H1 (cell line): ENCODE measurements around the gene TNRC6A. TPM values are rescaled to one million over a fixed set of nuclear protein-coding genes. Genes with fewer than 3 reads are reported as not detected.

Experiments
- CTCF ChIA-PET: fragments of 300-600 bp; sonication (Branson Sonifier 250); formaldehyde crosslinking; loops from one replicate; lab custom pipeline; 2021; ENCODE audit not compliant: partially characterized antibody; lab: Charles Lee
- POLR2A ChIA-PET: fragments of 300-600 bp; sonication (Branson Sonifier 250); formaldehyde crosslinking; loops from one replicate; lab custom pipeline; 2021; ENCODE audit warnings: inconsistent platforms; ENCODE audit not compliant: partially characterized antibody; lab: Charles Lee
- DNase-seq, 2 experiments: peaks; one replicate each; pipeline versions ENCODE4 v3.0.0 to v3.0.0-alpha.2; 2010 to 2022; ENCODE audit warnings: low spot score in 2 of 2, low read depth in 1 of 2, mixed read lengths in 1 of 2
- FAIRE-seq: peaks from 2 replicates; lab custom pipeline; 2011; peaks lifted over from hg19 to GRCh38; lab: Jason Lieb, UNC
- H2AFZ ChIP-seq: 2 replicates; pipeline ENCODE4 v1.8.1; 2012; ENCODE audit warnings: low read length, inconsistent platforms
- H2AK5ac ChIP-seq: 2 replicates; pipeline ENCODE4 v1.6.1; 2013; ENCODE audit warnings: low read depth, low read length
- H2BK120ac ChIP-seq: replicated peaks from 2 replicates; pipeline ENCODE3; 2013; ENCODE audit warnings: low read depth, low read length, inconsistent platforms
- H2BK12ac ChIP-seq: 2 replicates; pipeline ENCODE4 v1.6.1; 2013; ENCODE audit warnings: low read depth, low read length
- H2BK15ac ChIP-seq: 2 replicates; pipeline ENCODE4 v1.6.1; 2013; ENCODE audit warnings: low read length
- H2BK20ac ChIP-seq: 2 replicates; pipeline ENCODE4 v1.6.1; 2013; ENCODE audit warnings: low read length
- H2BK5ac ChIP-seq: 2 replicates; pipeline ENCODE4 v1.6.1; 2013; ENCODE audit warnings: low read depth, low read length
- H3K14ac ChIP-seq: 2 replicates; pipeline ENCODE4 v1.6.1; 2013; ENCODE audit warnings: inconsistent platforms; ENCODE audit not compliant: insufficient read length
- H3K18ac ChIP-seq: 2 replicates; pipeline ENCODE4 v1.6.1; 2013; ENCODE audit warnings: low read length; ENCODE audit errors: extremely low read depth
- H3K23ac ChIP-seq: 2 replicates; pipeline ENCODE4 v1.6.1; 2013; ENCODE audit warnings: inconsistent platforms; ENCODE audit not compliant: insufficient read length
- H3K23me2 ChIP-seq: 2 replicates; pipeline ENCODE4 v1.6.1; 2013; ENCODE audit warnings: low read depth, low read length
- H3K27ac ChIP-seq: 2 replicates; pipeline ENCODE4 v1.6.1; 2011; ENCODE audit warnings: low read depth, low read length, inconsistent platforms
- H3K27me3 ChIP-seq, 4 experiments: replicated peaks in 1 of 4; 1 replicate in 1 of 4; 2 replicates in 3 of 4; pipeline versions ENCODE4 v1.6.1 to v1.8.1; 2011 to 2013; ENCODE audit warnings: low read length in 3 of 4, mild to moderate bottlenecking in 3 of 4, inconsistent platforms in 2 of 4, mixed read lengths in 2 of 4, moderate library complexity in 1 of 4; ENCODE audit not compliant: control insufficient read depth in 3 of 4, insufficient read depth in 3 of 4; ENCODE audit errors: extremely low read depth in 1 of 4
- H3K36me3 ChIP-seq, 4 experiments: 2 replicates each; pipeline versions ENCODE4 v1.6.1 to v1.8.1; 2011 to 2013; ENCODE audit warnings: mild to moderate bottlenecking in 4 of 4, low read length in 3 of 4, moderate library complexity in 2 of 4, control low read depth in 1 of 4, inconsistent platforms in 1 of 4; ENCODE audit not compliant: insufficient read depth in 4 of 4, control insufficient read depth in 2 of 4
- H3K4ac ChIP-seq: replicated peaks from 2 replicates; pipeline ENCODE3; 2013; ENCODE audit warnings: low read length, low read depth, mixed read lengths, inconsistent platforms; ENCODE audit not compliant: insufficient read length
- H3K4me1 ChIP-seq, 4 experiments: replicated peaks in 1 of 4; 1 replicate in 1 of 4; 2 replicates in 3 of 4; pipeline versions ENCODE4 v1.6.1 to v1.8.1; 2011 to 2013; ENCODE audit warnings: low read length in 3 of 4, inconsistent platforms in 2 of 4, mixed read lengths in 1 of 4; ENCODE audit not compliant: insufficient read depth in 4 of 4, control insufficient read depth in 3 of 4
- H3K4me2 ChIP-seq, 2 experiments: 2 replicates each; pipeline versions ENCODE4 v1.6.1 to v1.8.1; 2011 to 2013; ENCODE audit warnings: low read depth in 2 of 2, low read length in 2 of 2, control low read depth in 1 of 2, inconsistent platforms in 1 of 2, mild to moderate bottlenecking in 1 of 2; ENCODE audit not compliant: insufficient read depth in 1 of 2
- H3K4me3 ChIP-seq, 4 experiments: fragments of 200-600, 300-600 bp in 1 of 4; sonication (generic), shearing (Covaris generic), sonication (Bioruptor Twin) in 1 of 4; 2 replicates each; pipeline versions ENCODE4 v1.5.1 to v1.8.1; 2011 to 2016; ENCODE audit warnings: low read length in 4 of 4, low read depth in 3 of 4, control low read depth in 2 of 4, inconsistent platforms in 2 of 4, mild to moderate bottlenecking in 2 of 4, mixed read lengths in 1 of 4, moderate library complexity in 1 of 4; ENCODE audit not compliant: insufficient read depth in 2 of 4; ENCODE audit errors: extremely low read depth in 1 of 4
- H3K56ac ChIP-seq: replicated peaks from 2 replicates; pipeline ENCODE3; 2013; ENCODE audit warnings: low read depth, mild to moderate bottlenecking, mixed read lengths, low read length, inconsistent platforms; ENCODE audit not compliant: insufficient read length
- H3K79me1 ChIP-seq: 2 replicates; pipeline ENCODE4 v1.6.1; 2013; ENCODE audit warnings: low read depth, low read length, control low read depth
- H3K79me2 ChIP-seq, 2 experiments: 2 replicates each; pipeline versions ENCODE4 v1.6.1 to v1.8.1; 2012 to 2013; ENCODE audit warnings: low read length in 2 of 2, mild to moderate bottlenecking in 2 of 2, inconsistent platforms in 1 of 2; ENCODE audit not compliant: insufficient read depth in 2 of 2, control insufficient read depth in 1 of 2
- H3K9ac ChIP-seq, 4 experiments: replicated peaks in 1 of 4; 1 replicate in 1 of 4; 2 replicates in 3 of 4; pipeline versions ENCODE4 v1.6.1 to v1.8.1; 2011 to 2013; ENCODE audit warnings: low read depth in 3 of 4, low read length in 3 of 4, control low read depth in 2 of 4, mild to moderate bottlenecking in 2 of 4, moderate library complexity in 2 of 4, inconsistent platforms in 1 of 4; ENCODE audit errors: extremely low read depth in 1 of 4
- H3K9me3 ChIP-seq, 2 experiments: 2 replicates each; pipeline versions ENCODE4 v1.6.1 to v1.8.1; 2012 to 2013; ENCODE audit warnings: mild to moderate bottlenecking in 2 of 2, moderate library complexity in 2 of 2, control low read depth in 1 of 2, inconsistent platforms in 1 of 2, low read depth in 1 of 2, low read length in 1 of 2, mixed read lengths in 1 of 2; ENCODE audit not compliant: insufficient read depth in 2 of 2
- H4K20me1 ChIP-seq, 2 experiments: replicated peaks in 1 of 2; 2 replicates each; pipeline versions ENCODE3 to v1.8.1; 2011 to 2013; ENCODE audit warnings: inconsistent platforms in 2 of 2, low read length in 2 of 2, mild to moderate bottlenecking in 1 of 2; ENCODE audit not compliant: insufficient read depth in 2 of 2, control insufficient read depth in 1 of 2
- H4K5ac ChIP-seq: 2 replicates; pipeline ENCODE4 v1.6.1; 2013; ENCODE audit warnings: low read length, low read depth, mixed read lengths, inconsistent platforms; ENCODE audit not compliant: insufficient read length
- H4K8ac ChIP-seq: 2 replicates; pipeline ENCODE4 v1.8.0; 2013; ENCODE audit warnings: mild to moderate bottlenecking, moderate library complexity, low read length, inconsistent platforms; ENCODE audit not compliant: insufficient read depth; ENCODE audit errors: extremely low read depth
- H4K91ac ChIP-seq: replicated peaks from 2 replicates; pipeline ENCODE3; 2013; ENCODE audit warnings: low read length, mixed read lengths, inconsistent platforms; ENCODE audit not compliant: insufficient read length
- CBX5 ChIP-seq: fragments of 300-800, 300-1000 bp; sonication (generic); IDR thresholded peaks from 2 replicates; pipeline ENCODE4 v1.7.1; 2016; ENCODE audit warnings: antibody characterized with exemption, low read length, low read depth
- CEBPB ChIP-seq: IDR thresholded peaks from 2 replicates; pipeline ENCODE4 v1.6.1; 2012; ENCODE audit warnings: low read depth, low read length
- CHD2 ChIP-seq: IDR thresholded peaks from 2 replicates; pipeline ENCODE4 v1.6.1; 2012; ENCODE audit warnings: low read length, improper control_type of control experiment
- E2F6 ChIP-seq: IDR thresholded peaks from 2 replicates; pipeline ENCODE4 v1.6.1; 2012; ENCODE audit warnings: inconsistent platforms
- HDAC2 ChIP-seq, 2 experiments: fragments of 300-600 bp in 1 of 2; sonication (generic) in 1 of 2; IDR thresholded peaks; 2 replicates each; pipeline ENCODE4 v1.6.1; 2011 to 2012; ENCODE audit warnings: low read depth in 2 of 2, low read length in 2 of 2, mild to moderate bottlenecking in 2 of 2, moderate library complexity in 2 of 2, borderline replicate concordance in 1 of 2, inconsistent platforms in 1 of 2
- JUND ChIP-seq: IDR thresholded peaks from 2 replicates; pipeline ENCODE4 v1.6.1; 2011; ENCODE audit warnings: mild to moderate bottlenecking, improper control_type of control experiment, low read length
- KDM1A ChIP-seq: fragments of 200-600, 300-600 bp; sonication (generic); IDR thresholded peaks from 2 replicates; pipeline ENCODE4 v1.7.1; 2016; ENCODE audit warnings: mild to moderate bottlenecking, low read length, borderline replicate concordance
- KDM4A ChIP-seq: IDR thresholded peaks from one replicate; pipeline ENCODE4 v1.7.1; 2012; ENCODE audit warnings: low read depth, mild to moderate bottlenecking, moderate library complexity, low read length, inconsistent platforms; ENCODE audit not compliant: severe bottlenecking
- NRF1 ChIP-seq: IDR thresholded peaks from 2 replicates; pipeline ENCODE4 v1.6.1; 2011; ENCODE audit warnings: mild to moderate bottlenecking, low read depth, low read length, improper control_type of control experiment
- SP1 ChIP-seq: IDR thresholded peaks from 2 replicates; pipeline ENCODE4 v1.6.1; 2011; ENCODE audit warnings: low read depth, low read length
- SP4 ChIP-seq: IDR thresholded peaks from 2 replicates; pipeline ENCODE4 v1.6.1; 2012; ENCODE audit warnings: low read length, inconsistent platforms
- USF2 ChIP-seq: IDR thresholded peaks from 2 replicates; pipeline ENCODE4 v1.6.1; 2011; ENCODE audit warnings: low read length, improper control_type of control experiment
- WGBS, 2 experiments: shearing (Covaris generic) in 1 of 2; methylation state at CpG; one replicate each; pipeline versions ENCODE4 v1.1.6 to v1.1.7; 2013 to 2015; ENCODE audit warnings: low lambda C conversion rate in 2 of 2, mixed read lengths in 2 of 2, inconsistent platforms in 1 of 2, low coverage in 1 of 2, missing lambda C conversion rate in 1 of 2; ENCODE audit not compliant: insufficient replicate concordance in 2 of 2, insufficient coverage in 1 of 2, insufficient read length in 1 of 2; ENCODE audit errors: extremely low coverage in 1 of 2, missing lambda C conversion rate in 1 of 2; 5-methylcytosine and 5-hydroxymethylcytosine counted together
- polyA plus RNA-seq, 7 experiments: library from polyadenylated mRNA; depleted of rRNA in 3 of 7; stranded (reverse) in 5 of 7; unstranded in 2 of 7; fragments of >200 nt in 5 of 7; fragments of 200-250 nt in 2 of 7; gene quantifications; 1 replicate in 5 of 7; 2 replicates in 1 of 7; 4 replicates in 1 of 7; pipeline versions ENCODE4 v1.2.1 to v1.2.3, GENCODE V29; 2011 to 2013; ENCODE audit warnings: missing spikeins in 2 of 7, mixed read lengths in 2 of 7
- total RNA-seq: library from RNA; stranded (reverse); fragmentation: NEBNext Ultra II Directional; extraction: Animal tissue kit (Norgen Biotek cat#: 25700); gene quantifications from 2 replicates; pipeline ENCODE4 v1.2.1, GENCODE V29; 2021

Gene TNRC6A
- total and polyA plus RNA-seq, 2 of the 8 experiments (the other 6 are each of a cell fraction or from before 2014, with no cell fraction given): 67.6 to 103 TPM

GRCh38 chr16:24686678-24687077, 42.8 kb upstream of the TNRC6A start:
- Histone ChIP-seq H4K5ac (no peak overlapping the region), H2AK5ac (no peak overlapping the region), H3K9ac (no peak overlapping the region), H4K8ac (no peak overlapping the region), H4K91ac (no peak overlapping the region), H3K9me3 (no peaks in the 10 kb centered on the region), H3K23me2 (no peaks in the 10 kb centered on the region), H3K14ac (no peak overlapping the region), H2BK120ac (no peak overlapping the region), H3K56ac (no peak overlapping the region), H2AFZ (no peak overlapping the region), H3K27me3 (no peaks in the 10 kb centered on the region), H2BK12ac (no peak overlapping the region), H3K27ac (no peak overlapping the region), H3K36me3 (no peaks in the 10 kb centered on the region), H4K20me1 (no peaks in the 10 kb centered on the region), H3K4me2 (no peak overlapping the region), H2BK15ac (no peak overlapping the region), H3K79me2 (no peaks in the 10 kb centered on the region), H3K4me1 (peaks cover 1 to 17% (median 6%) of the 10 kb centered on the region in 4 experiments; a peak in 6 of 7 replicates), H3K23ac (no peak overlapping the region), H3K18ac (no peak overlapping the region), H3K4me3 (no peak overlapping the region), H3K4ac (no peak overlapping the region)
- ChIA-PET POLR2A (no interaction called here), CTCF (interaction anchor here (0.5 to 1.7 kb wide), 3 partner anchors 9 to 158 kb away, joined by 3 to 8 read pairs (median 4); no protein-coding TSS in a partner anchor)
- WGBS, 2 experiments: 63% methylated on average over 9 of the region's 9 CpGs; no CpG with 5 or more reads in 1 of the 2 experiments
- FAIRE-seq: no peak
- TF ChIP-seq KDM4A (no peak), JUND (no peak), HDAC2 (IDR thresholded peaks at IDR 0.05; ENCODE audit: borderline replicate concordance in 1 of 2, low read depth in 2 of 2, low read length in 2 of 2) (peak in 1 of 2 experiments; percentile 93; a peak in 2 of 4 replicates), SP4 (no peak), NRF1 (no peak), CEBPB (no peak), CBX5 (no peak), USF2 (no peak), KDM1A (peak; percentile 98), SP1 (no peak), CHD2 (no peak), E2F6 (no peak)
- TF ChIP-seq, all 59 proteins: peak for 2
- H2BK5ac ChIP-seq: no peak overlapping the region
- no peak overlapping the region for H2BK20ac ChIP-seq
- no peak for DNase-seq
- H3K79me1 ChIP-seq: no peaks in the 10 kb centered on the region
